Breast epithelium (tissue), 4 donors: ENCODE data around the gene PITRM1. TPM values are rescaled to one million over a fixed set of nuclear protein-coding genes. Genes with fewer than 3 reads are reported as not detected.

ENCODE experiments used
- DNase-seq, 2 donors: peaks; one replicate each; pipeline ENCODE4 v3.0.0-alpha.2; 2019; ENCODE audit warnings: low spot score in 2 of 2
- H3K27ac ChIP-seq, 2 donors: fragments of 200-600 bp; sonication (generic) in 1 of 2; one replicate each; pipeline ENCODE4 v1.5.1; 2016 to 2019; ENCODE audit warnings: mild to moderate bottlenecking in 1 of 2
- H3K27me3 ChIP-seq, 2 donors: fragments of 200-600 bp; sonication (generic) in 1 of 2; one replicate each; pipeline versions ENCODE4 v1.5.1 to v1.6.0; 2017 to 2019; ENCODE audit warnings: control low read depth in 1 of 2, mild to moderate bottlenecking in 1 of 2
- H3K36me3 ChIP-seq: fragments of 200-600 bp; one replicate; pipeline ENCODE4 v1.5.1; 2019
- H3K4me1 ChIP-seq, 2 donors: fragments of 200-600 bp; sonication (generic); one replicate each; pipeline ENCODE4 v1.5.1; 2016 to 2019; ENCODE audit warnings: control low read depth in 1 of 2
- H3K4me3 ChIP-seq, 3 donors: fragments of 200-600 bp; sonication (generic); 1 replicate in 2 of 3; 2 replicates in 1 of 3; pipeline ENCODE4 v1.5.1; 2016 to 2019; ENCODE audit warnings: mild to moderate bottlenecking in 3 of 3, moderate library complexity in 2 of 3
- H3K9me3 ChIP-seq, 2 donors: fragments of 200-600 bp; sonication (generic) in 1 of 2; one replicate each; pipeline ENCODE4 v1.5.1; 2016 to 2019; ENCODE audit warnings: control low read depth in 1 of 2
- POLR2A ChIP-seq: fragments of 450-650 bp; IDR thresholded peaks from one replicate; pipeline ENCODE4 v1.6.1; 2016; ENCODE audit warnings: antibody characterized with exemption, mild to moderate bottlenecking, moderate library complexity
- POLR2AphosphoS5 ChIP-seq, 3 donors: sonication (generic); formaldehyde crosslinking; IDR thresholded peaks; one replicate each; pipeline ENCODE4 v1.6.1; 2017; ENCODE audit warnings: antibody characterized with exemption in 3 of 3
- intact Hi-C: fragments of 100-400 bp; cut with DNase I; formaldehyde crosslinking; loops from one replicate; pipeline ENCODE4 v1.15.1; 2023; ENCODE audit warnings: low total_unique reads
- total RNA-seq, 3 donors: library from RNA; depleted of rRNA; stranded (reverse); fragments of >200 nt; gene quantifications; one replicate each; pipeline ENCODE4 v1.1.0, GENCODE V29; 2016
- TF ChIP-seq, protein P1 (sequence below), 3 donors: fragments of 450-650 bp; IDR thresholded peaks; one replicate each; pipeline ENCODE4 v1.5.1; 2016 to 2017; ENCODE audit warnings: antibody characterized with exemption in 3 of 3, mild to moderate bottlenecking in 3 of 3, moderate library complexity in 3 of 3

PITRM1 gene
- total RNA-seq, 3 donors from 2014 or later, result 64.9 to 76.0 (median 75.8) TPM

DNA sequence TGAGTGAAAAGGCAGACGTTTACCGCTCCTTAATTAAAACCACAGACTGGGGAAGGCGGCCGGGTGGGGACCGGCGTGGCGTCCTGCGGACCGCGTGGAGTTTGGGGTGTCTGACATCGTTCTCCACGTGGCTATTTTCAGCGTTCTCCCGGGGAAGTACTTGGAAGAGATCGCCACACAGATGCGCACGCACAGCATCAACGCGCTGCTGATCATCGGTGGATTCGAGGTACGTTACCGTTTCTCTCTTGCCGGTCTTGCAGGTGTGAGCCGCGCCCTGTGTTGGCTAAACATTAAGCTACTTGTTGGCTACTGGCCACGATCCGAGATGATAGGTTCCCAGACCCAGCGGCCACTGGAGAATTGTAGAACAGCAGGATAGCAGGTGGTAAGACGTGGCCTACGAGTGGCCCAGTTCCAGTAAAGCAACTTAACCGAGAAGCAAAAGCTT, 53.9 kb downstream of the PITRM1 start:
- Histone ChIP-seq H3K4me3 (no peak overlapping the region), H3K9me3 (no peaks in the 10 kb centered on the region), H3K27ac (no peak overlapping the region), H3K4me1 (no peaks in the 10 kb centered on the region), H3K27me3 (no peaks in the 10 kb centered on the region), H3K36me3 (no peaks in the 10 kb centered on the region)
- intact Hi-C loops, result no loop called here
- TF ChIP-seq, protein P1, sequence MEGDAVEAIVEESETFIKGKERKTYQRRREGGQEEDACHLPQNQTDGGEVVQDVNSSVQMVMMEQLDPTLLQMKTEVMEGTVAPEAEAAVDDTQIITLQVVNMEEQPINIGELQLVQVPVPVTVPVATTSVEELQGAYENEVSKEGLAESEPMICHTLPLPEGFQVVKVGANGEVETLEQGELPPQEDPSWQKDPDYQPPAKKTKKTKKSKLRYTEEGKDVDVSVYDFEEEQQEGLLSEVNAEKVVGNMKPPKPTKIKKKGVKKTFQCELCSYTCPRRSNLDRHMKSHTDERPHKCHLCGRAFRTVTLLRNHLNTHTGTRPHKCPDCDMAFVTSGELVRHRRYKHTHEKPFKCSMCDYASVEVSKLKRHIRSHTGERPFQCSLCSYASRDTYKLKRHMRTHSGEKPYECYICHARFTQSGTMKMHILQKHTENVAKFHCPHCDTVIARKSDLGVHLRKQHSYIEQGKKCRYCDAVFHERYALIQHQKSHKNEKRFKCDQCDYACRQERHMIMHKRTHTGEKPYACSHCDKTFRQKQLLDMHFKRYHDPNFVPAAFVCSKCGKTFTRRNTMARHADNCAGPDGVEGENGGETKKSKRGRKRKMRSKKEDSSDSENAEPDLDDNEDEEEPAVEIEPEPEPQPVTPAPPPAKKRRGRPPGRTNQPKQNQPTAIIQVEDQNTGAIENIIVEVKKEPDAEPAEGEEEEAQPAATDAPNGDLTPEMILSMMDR (IDR thresholded peaks at IDR 0.05), result no peak
- no peak for TF ChIP-seq POLR2A
- no peak for TF ChIP-seq POLR2AphosphoS5 (IDR thresholded peaks at IDR 0.05)
- no peak for DNase-seq

DNA sequence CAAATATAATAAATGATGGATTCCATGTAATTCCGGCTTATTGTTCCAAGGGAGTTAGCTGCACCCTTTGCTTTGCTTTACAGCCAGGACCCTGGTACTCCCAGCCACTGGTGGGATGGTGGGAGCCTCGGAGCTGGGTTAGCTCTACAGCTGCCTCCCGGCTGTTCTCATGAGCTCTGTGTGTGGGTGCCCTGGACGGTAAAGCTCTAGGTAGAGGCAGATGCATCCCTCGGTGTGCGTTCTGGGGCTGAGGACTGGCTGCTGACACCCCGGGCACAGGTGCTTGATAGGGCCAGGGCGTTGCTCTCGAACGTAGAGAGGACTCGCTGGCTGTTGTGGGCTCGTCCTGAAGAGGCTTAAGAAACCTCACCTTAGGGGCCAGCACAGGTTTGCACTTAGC, 55.1 kb downstream of the PITRM1 start:
- Histone ChIP-seq H3K4me1 (no peaks in the 10 kb centered on the region), H3K27me3 (no peaks in the 10 kb centered on the region), H3K9me3 (no peaks in the 10 kb centered on the region), H3K4me3 (no peak overlapping the region), H3K36me3 (no peaks in the 10 kb centered on the region), H3K27ac (no peak overlapping the region)
- intact Hi-C loops, result no loop called here
- DNase-seq, result no peak
- no peak for TF ChIP-seq POLR2A
- TF ChIP-seq, protein P1 (IDR thresholded peaks at IDR 0.05), result no peak
- TF ChIP-seq POLR2AphosphoS5 (IDR thresholded peaks at IDR 0.05), result no peak

DNA sequence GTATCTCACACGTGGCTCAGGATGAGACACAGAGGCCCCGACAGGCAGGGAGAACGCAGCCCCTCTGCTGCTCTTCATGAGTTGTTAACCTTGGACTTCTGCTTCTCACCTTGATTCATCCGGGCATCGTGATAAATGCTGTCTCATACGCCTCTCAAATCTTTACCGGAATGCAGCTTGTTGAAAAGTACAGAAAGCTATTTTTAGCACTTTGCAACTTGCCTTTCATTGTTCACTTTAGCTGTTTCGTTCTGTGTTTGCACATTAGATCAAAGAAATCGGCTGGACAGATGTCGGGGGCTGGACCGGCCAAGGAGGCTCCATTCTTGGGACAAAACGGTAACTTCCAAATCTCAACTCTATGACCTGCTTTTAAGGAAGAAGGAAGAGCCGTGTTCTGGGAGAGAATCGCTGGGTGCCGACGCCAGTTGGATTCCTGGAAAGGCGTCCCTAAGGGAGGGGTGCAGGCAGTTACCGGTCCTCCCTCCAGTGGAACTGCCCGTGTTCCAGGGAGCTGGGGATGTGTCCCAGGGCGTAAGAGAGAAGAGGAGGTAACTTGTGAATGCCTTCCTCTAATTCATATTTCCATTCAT, 56.0 kb downstream of the PITRM1 start:
- Histone ChIP-seq H3K27ac (no peak overlapping the region), H3K4me3 (no peak overlapping the region), H3K27me3 (no peaks in the 10 kb centered on the region), H3K4me1 (no peaks in the 10 kb centered on the region), H3K9me3 (no peaks in the 10 kb centered on the region), H3K36me3 (no peaks in the 10 kb centered on the region)
- DNase-seq, result no peak
- TF ChIP-seq POLR2A (no peak), POLR2AphosphoS5 (IDR thresholded peaks at IDR 0.05) (no peak)
- TF ChIP-seq, protein P1 (IDR thresholded peaks at IDR 0.05), result no peak
- intact Hi-C loops, result no loop called here

DNA sequence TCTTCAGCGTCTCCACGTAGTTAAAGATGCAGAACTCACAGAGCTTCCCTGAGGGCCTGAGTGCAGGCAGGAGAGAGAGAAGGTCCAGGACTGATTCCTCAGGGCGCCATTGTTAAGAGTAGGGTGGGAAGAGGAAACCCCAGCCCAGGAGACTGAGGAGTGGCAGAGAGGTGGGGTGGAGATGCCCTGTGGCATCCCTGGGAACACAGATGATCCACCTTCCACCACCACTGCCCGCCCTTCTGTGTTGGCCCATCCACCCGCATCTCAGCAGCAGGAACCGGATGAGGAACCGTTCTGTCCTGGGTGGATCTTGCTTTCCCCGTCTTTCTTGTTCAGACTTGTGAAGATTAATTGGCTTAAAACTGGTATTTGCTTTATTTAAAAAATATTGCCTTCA, 56.9 kb downstream of the PITRM1 start:
- Histone ChIP-seq H3K4me3 (no peak overlapping the region), H3K27ac (no peak overlapping the region), H3K27me3 (no peaks in the 10 kb centered on the region), H3K36me3 (no peaks in the 10 kb centered on the region), H3K9me3 (no peaks in the 10 kb centered on the region), H3K4me1 (no peaks in the 10 kb centered on the region)
- TF ChIP-seq POLR2AphosphoS5 (IDR thresholded peaks at IDR 0.05) (no peak), POLR2A (no peak)
- TF ChIP-seq, protein P1 (IDR thresholded peaks at IDR 0.05), result no peak
- no peak for DNase-seq
- intact Hi-C loops, result no loop called here

DNA sequence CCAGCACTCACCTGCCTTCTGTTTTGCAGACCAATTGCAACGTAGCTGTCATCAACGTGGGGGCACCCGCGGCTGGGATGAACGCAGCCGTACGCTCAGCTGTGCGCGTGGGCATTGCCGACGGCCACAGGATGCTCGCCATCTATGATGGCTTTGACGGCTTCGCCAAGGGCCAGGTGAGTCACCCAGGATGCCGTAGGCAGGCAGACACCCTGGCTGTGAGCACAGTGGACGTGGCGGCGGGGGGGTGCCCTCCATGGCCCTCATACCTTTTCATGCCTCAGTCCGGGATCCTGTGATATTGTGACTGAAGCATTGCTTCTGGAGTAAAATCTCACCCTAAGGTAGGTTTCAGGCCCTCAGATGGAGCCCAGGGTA, 59.2 kb downstream of the PITRM1 start:
- intact Hi-C loops, result no loop called here
- H3K4me3 ChIP-seq, result no peak overlapping the region
- H3K36me3 ChIP-seq, result no peaks in the 10 kb centered on the region
- no peaks in the 10 kb centered on the region for H3K27me3 ChIP-seq
- DNase-seq, result no peak
- no peaks in the 10 kb centered on the region for H3K4me1 ChIP-seq
- no peak overlapping the region for H3K27ac ChIP-seq
- no peaks in the 10 kb centered on the region for H3K9me3 ChIP-seq
- TF ChIP-seq, protein P1 (IDR thresholded peaks at IDR 0.05), result no peak
- TF ChIP-seq POLR2A, result no peak
- no peak for TF ChIP-seq POLR2AphosphoS5 (IDR thresholded peaks at IDR 0.05)
